Glutamatergic neuron (in vitro differentiated cells): ENCODE measurements around the gene SERPINC1. TPM values are rescaled to one million over a fixed set of nuclear protein-coding genes. Genes with fewer than 3 reads are reported as not detected.

Experiments used
- DNase-seq: peaks from one replicate; pipeline ENCODE4 v3.0.0; 2022
- H3K27ac Mint-ChIP-seq: one replicate; pipeline ENCODE4 v1.8.0; 2020; ENCODE audit warnings: mild to moderate bottlenecking, mixed read lengths, inconsistent platforms; ENCODE audit not compliant: unreplicated experiment
- H3K27me3 Mint-ChIP-seq: one replicate; pipeline ENCODE4 v1.8.0; 2020; ENCODE audit warnings: mild to moderate bottlenecking, moderate library complexity, mixed read lengths, inconsistent platforms; ENCODE audit not compliant: unreplicated experiment
- H3K36me3 Mint-ChIP-seq: one replicate; pipeline ENCODE4 v1.8.0; 2020; ENCODE audit warnings: mild to moderate bottlenecking, mixed read lengths, inconsistent platforms; ENCODE audit not compliant: unreplicated experiment
- H3K4me1 Mint-ChIP-seq: one replicate; pipeline ENCODE4 v1.8.0; 2020; ENCODE audit warnings: mild to moderate bottlenecking, low read depth, mixed read lengths, inconsistent platforms; ENCODE audit not compliant: unreplicated experiment
- H3K4me3 Mint-ChIP-seq: one replicate; pipeline ENCODE4 v1.8.0; 2020; ENCODE audit warnings: mild to moderate bottlenecking, mixed read lengths, inconsistent platforms; ENCODE audit not compliant: unreplicated experiment
- H3K9me3 Mint-ChIP-seq: one replicate; pipeline ENCODE4 v1.8.0; 2020; ENCODE audit warnings: mild to moderate bottlenecking, moderate library complexity, mixed read lengths, inconsistent platforms; ENCODE audit not compliant: unreplicated experiment
- CTCF ChIP-seq: fragments of 200-600 bp; sonication (generic); IDR thresholded peaks from one replicate; pipeline ENCODE4 v1.5.0; 2021; ENCODE audit not compliant: partially characterized antibody, unreplicated experiment
- total RNA-seq: library from RNA; stranded (reverse); fragmentation: NEBNext Ultra II Directional; extraction: Animal tissue kit (Norgen Biotek cat#: 25700); gene quantifications from one replicate; pipeline ENCODE4 v1.2.1, GENCODE V29; 2021; ENCODE audit not compliant: unreplicated experiment

SERPINC1 gene
- total RNA-seq, 1 donor from 2014 or later = not detected

- Mint-ChIP-seq H3K4me3 (no peak overlapping the region), H3K4me1 (no peaks in the 10 kb centered on the region), H3K9me3 (no peaks in the 10 kb centered on the region), H3K36me3 (no peaks in the 10 kb centered on the region), H3K27me3 (no peaks in the 10 kb centered on the region), H3K27ac (no peak overlapping the region)
- no peak for DNase-seq
- no peak for TF ChIP-seq CTCF
Observed at GRCh38 chr1:173893611-173894010, 23.5 kb downstream of the SERPINC1 start.

GRCh38 chr1:173889885-173890284 is 27.2 kb downstream of the SERPINC1 start:
- Mint-ChIP-seq H3K27me3 (no peaks in the 10 kb centered on the region), H3K9me3 (no peaks in the 10 kb centered on the region), H3K4me1 (no peaks in the 10 kb centered on the region), H3K4me3 (no peak overlapping the region), H3K36me3 (no peaks in the 10 kb centered on the region), H3K27ac (no peak overlapping the region)
- no peak for DNase-seq
- no peak for TF ChIP-seq CTCF

- Mint-ChIP-seq H3K27ac (no peak overlapping the region), H3K27me3 (no peaks in the 10 kb centered on the region), H3K36me3 (no peaks in the 10 kb centered on the region), H3K4me3 (no peak overlapping the region), H3K4me1 (no peaks in the 10 kb centered on the region), H3K9me3 (no peaks in the 10 kb centered on the region)
- no peak for DNase-seq
- TF ChIP-seq CTCF = no peak
Observed at GRCh38 chr1:173888749-173889148, 28.4 kb downstream of the SERPINC1 start.

GRCh38 chr1:173887627-173888026 is 29.5 kb downstream of the SERPINC1 start:
- Mint-ChIP-seq H3K27me3 (no peaks in the 10 kb centered on the region), H3K27ac (no peak overlapping the region), H3K36me3 (no peaks in the 10 kb centered on the region), H3K4me1 (no peaks in the 10 kb centered on the region), H3K9me3 (no peaks in the 10 kb centered on the region), H3K4me3 (no peak overlapping the region)
- TF ChIP-seq CTCF = no peak
- DNase-seq = no peak

- H3K4me3 Mint-ChIP-seq = no peak overlapping the region
- DNase-seq = no peak
- H3K27me3 Mint-ChIP-seq = no peaks in the 10 kb centered on the region
- no peaks in the 10 kb centered on the region for H3K4me1 Mint-ChIP-seq
- H3K36me3 Mint-ChIP-seq = no peaks in the 10 kb centered on the region
- no peak overlapping the region for H3K27ac Mint-ChIP-seq
- no peaks in the 10 kb centered on the region for H3K9me3 Mint-ChIP-seq
- no peak for TF ChIP-seq CTCF
Observed at GRCh38 chr1:173886746-173887611, 30.1 kb downstream of the SERPINC1 start.
